ENCODE results near the gene HECTD4. TPM values are rescaled to one million over a fixed set of nuclear protein-coding genes. Genes with fewer than 3 reads are reported as not detected.

The HECTD4 gene
- total RNA-seq, 1 donor from 2014 or later: 40.7 TPM

DNA sequence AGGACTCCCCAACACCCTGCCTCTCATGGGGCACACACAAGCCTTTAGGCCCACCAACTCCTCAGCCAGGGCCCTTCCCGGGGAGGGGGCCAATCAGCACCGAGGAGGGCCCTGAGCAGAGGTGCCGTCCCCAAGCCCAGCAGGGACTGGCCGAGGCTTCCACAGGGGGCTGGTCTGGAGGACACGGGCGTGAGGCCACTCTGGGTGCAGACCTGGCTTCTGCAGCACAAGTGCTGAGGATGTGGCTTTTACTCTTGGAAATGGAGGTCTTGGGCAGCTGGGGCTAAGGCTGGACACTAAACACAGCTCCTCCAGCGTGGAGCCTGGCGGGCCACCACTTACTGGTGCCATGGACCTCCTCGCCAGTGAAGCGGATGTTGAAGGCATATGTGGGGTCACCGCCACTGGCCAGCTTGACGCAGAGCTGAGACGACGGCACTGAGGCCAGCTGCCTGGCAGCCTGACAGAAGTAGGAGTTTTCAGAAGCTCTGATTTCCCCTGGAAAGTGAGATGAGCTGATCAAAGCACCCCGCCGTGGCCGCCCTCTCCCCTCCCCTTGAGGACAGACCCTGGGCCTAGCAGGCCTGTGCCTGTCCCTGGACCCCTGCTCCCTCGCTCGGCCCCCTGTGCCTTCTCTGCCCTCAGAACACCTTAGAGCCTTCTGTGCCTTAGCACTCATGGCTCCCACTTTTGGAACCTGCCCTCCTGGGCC is 212.9 kb downstream of the HECTD4 start:
- DNase-seq (ENCODE audit: low spot score): peak; percentile 84
- Mint-ChIP-seq H3K4me1 (ENCODE audit: low read depth) (peaks cover 5% of the 10 kb centered on the region), H3K9me3 (ENCODE audit: low read depth) (no peaks in the 10 kb centered on the region), H3K27me3 (ENCODE audit: low read depth) (no peaks in the 10 kb centered on the region), H3K27ac (ENCODE audit: unreplicated experiment) (no peak overlapping the region), H3K4me3 (ENCODE audit: unreplicated experiment) (no peak overlapping the region), H3K36me3 (ENCODE audit: low read depth) (peaks cover 11% of the 10 kb centered on the region)
- no peak for TF ChIP-seq CTCF (IDR thresholded peaks at IDR 0.05)

DNA sequence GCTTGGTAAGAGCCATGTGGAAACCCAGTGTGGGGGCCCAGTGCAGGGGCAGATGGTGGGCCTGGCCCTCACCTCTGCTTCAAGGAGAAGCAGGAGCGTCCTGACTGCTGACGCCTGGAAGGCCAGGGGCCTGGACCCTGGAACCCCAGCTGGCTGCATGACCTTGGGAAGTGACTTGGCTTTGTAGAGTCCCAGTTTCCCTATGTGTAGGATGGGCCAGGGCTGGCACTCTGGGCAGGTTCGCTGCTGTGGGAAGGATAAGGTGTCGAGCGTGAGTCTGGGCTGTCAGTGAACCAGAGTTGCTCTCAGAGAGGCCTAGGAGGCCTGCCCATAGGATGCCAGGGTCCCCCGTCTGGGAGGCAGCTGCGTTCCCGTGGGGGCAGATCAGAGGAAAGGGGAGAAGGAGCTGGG is 213.7 kb downstream of the HECTD4 start:
- Mint-ChIP-seq H3K4me3 (ENCODE audit: unreplicated experiment) (no peak overlapping the region), H3K27ac (ENCODE audit: unreplicated experiment) (no peak overlapping the region), H3K9me3 (ENCODE audit: low read depth) (no peaks in the 10 kb centered on the region), H3K4me1 (ENCODE audit: low read depth) (peaks cover 5% of the 10 kb centered on the region), H3K27me3 (ENCODE audit: low read depth) (no peaks in the 10 kb centered on the region), H3K36me3 (ENCODE audit: low read depth) (peaks cover 11% of the 10 kb centered on the region)
- DNase-seq (ENCODE audit: low spot score): peak; percentile 72
- TF ChIP-seq CTCF (IDR thresholded peaks at IDR 0.05): no peak

DNA sequence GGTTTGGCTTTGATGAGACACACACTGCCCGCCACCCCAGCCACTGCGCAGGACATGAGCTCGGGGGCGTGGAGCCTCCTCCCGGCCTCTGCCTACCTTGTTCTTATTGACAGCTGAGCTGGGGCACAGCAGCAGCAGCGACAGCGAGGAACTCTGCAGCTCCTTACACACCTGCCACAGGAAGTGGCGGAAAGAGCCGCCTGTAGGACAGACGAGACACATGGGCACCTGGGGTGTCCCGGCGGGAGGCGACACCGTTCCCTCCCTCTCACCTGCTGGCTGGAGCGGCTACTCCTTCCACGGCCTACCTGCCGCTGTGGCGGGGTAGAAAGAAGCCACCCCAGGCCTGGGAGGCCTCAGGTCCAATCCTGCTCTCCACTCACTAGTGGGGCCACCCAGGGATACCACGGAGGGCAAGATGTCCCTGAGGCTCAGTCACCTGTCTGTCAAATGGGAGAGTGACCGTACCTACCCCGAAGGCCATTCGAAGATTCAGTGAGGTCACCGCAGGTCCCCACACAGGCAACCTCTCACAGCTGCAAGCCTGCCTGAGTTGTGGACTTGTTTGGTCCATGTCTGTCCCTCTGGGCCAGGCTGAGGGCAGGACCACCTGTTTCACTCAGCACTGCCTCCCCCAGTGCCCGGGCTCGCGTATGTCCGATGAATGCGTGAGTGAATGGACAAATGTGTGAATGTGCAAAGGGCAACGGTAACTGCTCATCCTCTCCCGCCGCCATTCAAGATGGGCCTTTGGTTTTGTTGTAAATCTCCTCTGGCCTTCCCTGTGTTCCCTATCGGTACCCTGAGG is 214.3 kb downstream of the HECTD4 start:
- Mint-ChIP-seq H3K27me3 (ENCODE audit: low read depth) (no peaks in the 10 kb centered on the region), H3K9me3 (ENCODE audit: low read depth) (no peaks in the 10 kb centered on the region)

DNA sequence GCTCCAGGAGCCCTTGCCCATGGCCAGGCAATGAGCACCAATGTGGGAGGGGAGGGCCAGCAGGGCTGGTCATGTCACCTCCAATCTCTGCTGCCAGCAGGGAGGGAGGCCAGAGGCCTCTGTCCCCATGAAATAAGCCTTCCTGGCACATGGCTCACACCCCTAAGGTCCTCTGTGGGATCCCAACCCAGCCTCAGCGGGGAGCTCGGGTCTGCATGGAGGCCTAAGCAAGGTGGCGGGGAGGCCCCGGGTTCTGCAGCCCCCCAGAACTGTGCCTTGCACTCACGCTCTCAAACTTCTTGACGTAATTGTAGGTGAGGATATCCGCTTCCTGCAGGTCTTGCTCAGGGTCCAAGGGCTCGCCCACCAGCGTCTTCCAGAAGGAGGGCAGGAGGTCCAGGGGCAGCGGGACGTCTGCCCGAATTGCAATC is 215.2 kb downstream of the HECTD4 start:
- Mint-ChIP-seq H3K27ac (ENCODE audit: unreplicated experiment) (no peak overlapping the region), H3K4me1 (ENCODE audit: low read depth) (peaks cover 5% of the 10 kb centered on the region), H3K4me3 (ENCODE audit: unreplicated experiment) (no peak overlapping the region), H3K9me3 (ENCODE audit: low read depth) (no peaks in the 10 kb centered on the region), H3K27me3 (ENCODE audit: low read depth) (no peaks in the 10 kb centered on the region), H3K36me3 (ENCODE audit: low read depth) (peaks cover 8% of the 10 kb centered on the region)
- DNase-seq (ENCODE audit: low spot score): peak; percentile 90
- TF ChIP-seq CTCF (IDR thresholded peaks at IDR 0.05): no peak

More for the DNA sequence above, 214.3 kb downstream of the HECTD4 start:
- peak; percentile 69 for DNase-seq (ENCODE audit: low spot score)
- no peak overlapping the region for H3K27ac Mint-ChIP-seq (ENCODE audit: unreplicated experiment)
- TF ChIP-seq CTCF (IDR thresholded peaks at IDR 0.05): no peak
- no peak overlapping the region for H3K4me3 Mint-ChIP-seq (ENCODE audit: unreplicated experiment)
- H3K36me3 Mint-ChIP-seq (ENCODE audit: low read depth): peaks cover 11% of the 10 kb centered on the region
- peaks cover 5% of the 10 kb centered on the region for H3K4me1 Mint-ChIP-seq (ENCODE audit: low read depth)
